ENCODE results near the gene GCLC. TPM values are rescaled to one million over a fixed set of nuclear protein-coding genes. Genes with fewer than 3 reads are reported as not detected.
"Not testable (repeated sequence)": the region's sequence is repeated elsewhere in the genome, so short reads cannot be mapped to it uniquely, and the experiment has no call there.

Gene GCLC
- total RNA-seq, 2 donors from 2014 or later, result 22.9 to 30.8 TPM

DNA sequence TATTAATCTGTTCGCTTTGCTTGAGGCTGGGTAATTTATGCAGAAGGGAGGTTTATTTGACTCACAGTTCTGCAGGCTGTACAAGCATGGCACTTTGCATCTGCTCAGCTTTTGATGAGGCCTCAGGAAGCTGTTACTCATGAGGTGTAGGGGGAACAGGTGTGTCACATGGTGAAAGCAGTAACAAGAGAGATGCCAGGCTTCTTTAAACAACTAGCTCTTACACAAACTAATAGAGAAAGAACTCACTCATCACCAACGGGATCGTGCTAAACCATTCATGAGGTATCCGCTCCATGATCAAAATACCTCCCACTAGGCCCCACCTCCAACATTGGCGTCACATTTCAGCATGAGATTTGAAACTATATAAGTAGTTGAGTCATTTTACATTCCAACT lies 34.4 kb upstream of the GCLC start:
- peak; percentile 36 to 46 for DNase-seq
- Mint-ChIP-seq H3K36me3 (ENCODE audit: insufficient read depth in 2 of 2) (no peaks in the 10 kb centered on the region), H3K27ac (no peak overlapping the region), H3K4me1 (ENCODE audit: low read depth) (peaks cover 23% of the 10 kb centered on the region), H3K9me3 (no peaks in the 10 kb centered on the region), H3K27me3 (ENCODE audit: low read depth) (no peaks in the 10 kb centered on the region), H3K4me3 (no peak overlapping the region)
- peak; percentile 89 to 93 for ATAC-seq (replicated peaks in 1 of 2)

GRCh38 chr6:53578371-53578770 lies 33.5 kb upstream of the GCLC start:
- Mint-ChIP-seq H3K4me3 (no peak overlapping the region), H3K4me1 (ENCODE audit: low read depth) (peaks cover 22% of the 10 kb centered on the region), H3K36me3 (ENCODE audit: insufficient read depth in 2 of 2) (no peaks in the 10 kb centered on the region), H3K27ac (no peak overlapping the region), H3K9me3 (no peaks in the 10 kb centered on the region), H3K27me3 (ENCODE audit: low read depth) (no peaks in the 10 kb centered on the region)
- DNase-seq (no peak), ATAC-seq (replicated peaks in 1 of 2) (no peak)

DNA sequence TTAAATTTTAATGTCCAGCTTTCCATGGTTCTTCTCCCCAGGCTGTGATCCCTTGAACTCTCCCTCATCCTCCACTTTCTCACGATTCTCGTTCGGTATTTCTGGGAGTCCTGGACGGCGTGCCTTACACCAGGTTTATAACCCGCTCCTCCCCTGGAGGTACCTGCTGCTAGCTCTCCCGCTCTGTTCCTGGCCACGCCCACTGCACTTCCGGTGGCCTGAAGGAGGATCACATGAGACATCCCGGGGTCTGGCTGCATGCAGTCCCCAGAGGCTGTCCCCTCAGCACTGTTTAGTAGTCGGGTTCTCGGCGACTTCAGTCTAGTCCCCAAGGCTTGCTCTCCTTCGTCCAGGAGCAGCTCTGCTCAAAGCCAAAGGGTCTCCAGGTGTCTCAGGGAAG lies 28.4 kb upstream of the GCLC start:
- Mint-ChIP-seq H3K4me1 (ENCODE audit: low read depth) (no peaks in the 10 kb centered on the region), H3K9me3 (no peaks in the 10 kb centered on the region), H3K27me3 (ENCODE audit: low read depth) (no peaks in the 10 kb centered on the region), H3K27ac (no peak overlapping the region), H3K4me3 (no peak overlapping the region), H3K36me3 (ENCODE audit: insufficient read depth in 2 of 2) (no peaks in the 10 kb centered on the region)
- DNase-seq, result no peak
- ATAC-seq (replicated peaks in 1 of 2), result no peak

DNA sequence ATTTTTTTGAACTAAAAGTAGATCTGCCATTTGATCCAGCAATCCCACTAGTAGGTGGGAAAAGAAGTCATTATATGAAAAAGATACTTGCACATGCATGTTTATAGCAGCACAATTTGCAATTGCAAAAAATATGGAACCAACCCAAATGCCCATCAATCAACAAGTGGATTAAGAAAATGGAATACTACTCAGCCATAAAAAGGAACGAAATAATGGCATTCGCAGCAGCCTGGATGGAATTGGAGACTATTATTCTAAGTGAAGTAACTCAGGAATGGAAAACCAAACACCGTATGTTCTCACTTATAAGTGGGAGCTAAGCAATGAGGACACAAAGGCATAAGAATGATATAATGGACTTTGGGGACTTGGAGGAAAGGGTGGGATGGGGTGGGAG lies 27.5 kb upstream of the GCLC start:
- not testable (repeated sequence) for H3K4me1 Mint-ChIP-seq (ENCODE audit: low read depth); H3K36me3 Mint-ChIP-seq (ENCODE audit: insufficient read depth in 2 of 2); DNase-seq; H3K27me3 Mint-ChIP-seq (ENCODE audit: low read depth); H3K9me3 Mint-ChIP-seq; H3K27ac Mint-ChIP-seq; ATAC-seq (replicated peaks in 1 of 2); H3K4me3 Mint-ChIP-seq

DNA sequence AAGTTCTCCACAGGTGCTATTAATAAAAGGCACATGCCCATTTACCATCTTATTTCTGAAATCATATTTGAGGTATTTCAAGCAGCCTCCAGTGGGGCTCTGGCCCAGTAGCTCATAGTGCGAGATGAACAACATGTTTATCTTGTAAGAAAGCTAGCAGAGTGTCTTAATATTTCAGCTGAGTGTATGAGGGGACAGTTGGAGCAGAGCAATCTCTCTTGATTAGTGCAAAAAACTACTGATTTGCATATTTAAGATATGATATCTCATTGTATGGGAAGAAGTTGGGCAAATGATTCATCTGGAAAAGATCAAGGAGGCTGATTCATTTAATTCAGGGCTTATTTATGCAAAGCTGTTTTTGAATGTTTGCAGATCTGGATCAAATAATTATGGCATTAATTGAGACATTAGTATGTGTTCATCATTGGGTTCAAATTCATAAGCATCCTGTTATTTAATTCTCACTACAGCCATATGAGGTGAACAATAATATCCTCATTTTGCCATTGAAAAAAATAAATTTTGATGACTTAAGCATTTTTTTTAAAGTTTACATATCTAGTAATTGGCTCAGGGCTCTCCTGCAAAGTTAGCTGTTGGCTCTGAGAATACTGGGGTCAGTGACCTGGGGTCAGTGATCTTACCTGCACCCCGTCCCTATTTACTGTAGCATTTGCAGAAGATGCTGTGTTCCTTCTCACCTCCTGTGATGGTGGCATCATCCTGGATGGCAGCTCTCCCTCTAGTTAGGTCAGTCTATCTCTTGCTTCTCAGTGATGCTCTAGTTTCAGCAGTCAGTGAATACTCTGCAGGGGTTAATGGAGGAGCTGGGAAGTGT lies 24.1 kb upstream of the GCLC start:
- Mint-ChIP-seq H3K9me3 (no peaks in the 10 kb centered on the region), H3K4me1 (ENCODE audit: low read depth) (no peaks in the 10 kb centered on the region), H3K36me3 (ENCODE audit: insufficient read depth in 2 of 2) (no peaks in the 10 kb centered on the region), H3K4me3 (no peak overlapping the region), H3K27ac (no peak overlapping the region), H3K27me3 (ENCODE audit: low read depth) (peaks cover 6% of the 10 kb centered on the region)
- DNase-seq (no peak), ATAC-seq (replicated peaks in 1 of 2) (no peak)

GRCh38 chr6:53567701-53568100 lies 22.8 kb upstream of the GCLC start:
- ATAC-seq (replicated peaks in 1 of 2) (no peak), DNase-seq (no peak)
- H3K27me3 Mint-ChIP-seq (ENCODE audit: low read depth), result peaks cover 6% of the 10 kb centered on the region
- H3K27ac Mint-ChIP-seq, result no peak overlapping the region
- H3K4me1 Mint-ChIP-seq (ENCODE audit: low read depth), result no peaks in the 10 kb centered on the region
- no peaks in the 10 kb centered on the region for H3K36me3 Mint-ChIP-seq (ENCODE audit: insufficient read depth in 2 of 2)
- H3K9me3 Mint-ChIP-seq, result no peaks in the 10 kb centered on the region
- H3K4me3 Mint-ChIP-seq, result no peak overlapping the region

DNA sequence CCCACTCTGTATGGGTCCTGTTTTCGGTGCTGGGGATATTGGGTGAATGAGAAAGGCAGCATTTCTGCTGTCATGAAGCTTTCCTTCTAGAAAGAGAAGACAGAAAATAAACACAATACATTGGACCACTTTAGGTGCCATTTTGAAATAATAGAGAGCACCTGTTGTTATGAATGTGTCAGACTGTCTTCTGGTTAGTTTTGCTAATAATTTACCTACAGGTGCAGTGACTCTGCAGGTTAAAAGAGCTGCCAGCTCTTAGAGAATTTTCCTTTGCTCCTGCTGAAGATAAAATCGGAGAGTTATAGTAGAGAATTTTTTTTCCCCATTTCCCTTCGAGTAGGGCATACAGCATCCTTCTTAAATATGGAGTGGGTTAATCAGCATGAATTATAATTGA lies 21.9 kb upstream of the GCLC start:
- DNase-seq (no peak), ATAC-seq (replicated peaks in 1 of 2) (no peak)
- no peaks in the 10 kb centered on the region for H3K4me1 Mint-ChIP-seq (ENCODE audit: low read depth)
- no peak overlapping the region for H3K27ac Mint-ChIP-seq
- no peaks in the 10 kb centered on the region for H3K36me3 Mint-ChIP-seq (ENCODE audit: insufficient read depth in 2 of 2)
- H3K27me3 Mint-ChIP-seq (ENCODE audit: low read depth), result peaks cover 6% of the 10 kb centered on the region
- H3K9me3 Mint-ChIP-seq, result no peaks in the 10 kb centered on the region
- H3K4me3 Mint-ChIP-seq, result no peak overlapping the region

- H3K27me3 Mint-ChIP-seq (ENCODE audit: low read depth), result peaks cover 6% of the 10 kb centered on the region
- peaks cover 0 to 3% of the 10 kb centered on the region in 2 donors for H3K36me3 Mint-ChIP-seq (ENCODE audit: insufficient read depth in 2 of 2)
- no peaks in the 10 kb centered on the region for H3K4me1 Mint-ChIP-seq (ENCODE audit: low read depth)
- no peak for DNase-seq
- no peak for ATAC-seq (replicated peaks in 1 of 2)
- peaks cover 0 to 2% of the 10 kb centered on the region in 2 donors for H3K9me3 Mint-ChIP-seq
- H3K4me3 Mint-ChIP-seq, result no peak overlapping the region
- no peak overlapping the region for H3K27ac Mint-ChIP-seq
Observed at GRCh38 chr6:53565886-53566285, 21.0 kb upstream of the GCLC start.

DNA sequence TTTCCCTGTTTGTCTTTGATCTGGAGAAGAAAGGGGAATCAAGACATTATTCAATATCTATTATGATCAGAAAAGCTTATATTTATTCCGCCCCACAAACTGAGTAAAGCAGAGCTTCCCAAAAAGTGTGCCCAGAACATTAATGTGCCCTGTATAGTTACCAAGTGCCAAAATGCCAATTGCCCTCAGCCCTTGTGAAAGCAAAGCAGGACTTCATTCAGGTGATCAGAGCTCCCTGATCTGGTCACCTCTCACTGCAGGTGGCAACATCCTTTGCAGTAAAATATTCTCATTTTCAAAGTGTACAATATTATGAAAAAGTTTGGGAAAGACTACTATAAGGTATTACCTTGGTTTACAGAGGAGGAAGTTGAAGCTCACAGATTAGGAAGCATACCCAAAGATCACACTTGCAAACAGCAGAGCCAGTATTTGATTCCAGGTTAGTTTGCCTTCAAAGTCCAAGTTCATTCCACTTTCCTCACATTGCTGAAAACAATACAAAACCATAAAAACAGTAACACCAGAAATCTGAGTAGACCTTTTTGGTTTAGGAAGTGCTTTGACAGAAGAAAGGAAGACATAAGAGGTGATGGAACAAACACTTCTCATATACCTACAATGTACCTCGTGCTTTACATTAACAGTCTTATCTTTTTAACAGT lies 19.6 kb upstream of the GCLC start:
- DNase-seq (no peak), ATAC-seq (replicated peaks in 1 of 2) (no peak)
- Mint-ChIP-seq H3K27ac (no peak overlapping the region), H3K27me3 (ENCODE audit: low read depth) (peaks cover 6% of the 10 kb centered on the region), H3K9me3 (peaks cover 0 to 2% of the 10 kb centered on the region in 2 donors), H3K4me1 (ENCODE audit: low read depth) (no peaks in the 10 kb centered on the region), H3K4me3 (no peak overlapping the region), H3K36me3 (ENCODE audit: insufficient read depth in 2 of 2) (peaks cover 2 to 10% of the 10 kb centered on the region in 2 donors)

DNA sequence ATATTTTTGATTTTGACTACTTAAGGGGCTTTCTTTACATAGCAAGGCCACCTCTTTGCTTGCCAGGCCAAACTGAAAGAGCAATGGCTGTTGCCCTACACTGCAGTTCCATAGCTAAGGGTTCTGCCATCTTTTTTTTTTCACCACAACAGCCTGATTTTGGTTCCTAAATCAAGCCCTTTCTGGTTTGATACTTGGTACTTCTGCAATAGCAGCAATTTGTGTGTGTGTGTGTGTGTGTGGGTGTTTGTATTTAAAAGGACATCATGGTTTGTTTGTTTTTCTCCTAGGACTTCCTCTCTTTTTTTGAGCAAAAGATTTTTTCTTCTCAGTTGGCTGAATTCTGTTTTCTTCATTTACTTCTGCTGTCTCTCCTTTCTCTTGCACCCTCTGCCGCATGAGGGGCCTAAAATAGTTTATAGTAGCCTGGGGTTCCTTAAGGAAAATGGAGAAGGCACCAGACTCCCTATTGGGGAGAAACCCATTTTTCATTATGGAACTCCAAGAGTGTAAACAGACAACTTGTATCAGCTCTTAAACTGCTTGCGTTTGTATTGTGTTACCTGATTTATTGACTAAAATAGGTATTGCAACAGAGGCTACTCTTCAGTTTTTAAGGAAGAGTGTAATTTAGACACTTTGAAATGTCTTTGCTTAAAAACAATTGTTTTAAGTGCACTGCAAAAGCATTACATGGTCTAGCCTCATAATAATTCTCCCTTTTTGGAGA lies 12.2 kb upstream of the GCLC start:
- peaks cover 4% of the 10 kb centered on the region in 2 donors for H3K9me3 Mint-ChIP-seq
- H3K4me3 Mint-ChIP-seq, result no peak overlapping the region
- H3K27ac Mint-ChIP-seq, result no peak overlapping the region
- DNase-seq (no peak), ATAC-seq (replicated peaks in 1 of 2) (no peak)
- H3K27me3 Mint-ChIP-seq (ENCODE audit: low read depth), result peaks cover 16% of the 10 kb centered on the region
- peaks cover 2 to 15% of the 10 kb centered on the region in 2 donors for H3K36me3 Mint-ChIP-seq (ENCODE audit: insufficient read depth in 2 of 2)
- no peaks in the 10 kb centered on the region for H3K4me1 Mint-ChIP-seq (ENCODE audit: low read depth)

- H3K27me3 Mint-ChIP-seq (ENCODE audit: low read depth), result peaks cover 16% of the 10 kb centered on the region
- H3K4me3 Mint-ChIP-seq; H3K4me1 Mint-ChIP-seq (ENCODE audit: low read depth); H3K36me3 Mint-ChIP-seq (ENCODE audit: insufficient read depth in 2 of 2); H3K9me3 Mint-ChIP-seq; ATAC-seq (replicated peaks in 1 of 2); DNase-seq; H3K27ac Mint-ChIP-seq: not testable (repeated sequence)
Observed at GRCh38 chr6:53553600-53553999, 8.7 kb upstream of the GCLC start.

DNA sequence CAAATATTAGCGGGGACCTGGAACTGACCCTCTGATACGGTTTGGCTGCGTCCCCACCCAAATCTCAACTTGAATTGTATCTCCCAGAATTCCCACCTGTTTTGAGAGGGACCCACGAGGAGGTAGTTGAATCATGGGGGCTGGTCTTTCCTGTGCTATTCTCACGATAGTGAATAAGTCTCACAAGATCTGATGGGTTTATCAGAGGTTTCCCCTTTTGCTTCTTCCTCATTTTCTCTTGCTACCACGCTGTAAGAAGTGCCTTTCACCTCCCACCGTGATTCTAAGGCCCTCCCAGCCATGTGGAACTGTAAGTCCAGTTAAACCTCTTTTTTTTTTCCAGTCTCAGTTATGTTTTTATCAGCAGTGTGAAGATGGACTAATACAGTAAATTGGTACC lies 6.8 kb upstream of the GCLC start:
- not testable (repeated sequence) for H3K27ac Mint-ChIP-seq, H3K4me3 Mint-ChIP-seq

GRCh38 chr6:53547811-53548496 lies 3.1 kb upstream of the GCLC start:
- peaks cover 34% of the 10 kb centered on the region for H3K4me1 Mint-ChIP-seq (ENCODE audit: low read depth)
- peak; percentile 96 for DNase-seq
- H3K36me3 Mint-ChIP-seq (ENCODE audit: insufficient read depth in 2 of 2), result peaks cover 1 to 4% of the 10 kb centered on the region in 2 donors
- peak; percentile 83 to 85 for ATAC-seq (replicated peaks in 1 of 2)
- peaks cover 10% of the 10 kb centered on the region for H3K27me3 Mint-ChIP-seq (ENCODE audit: low read depth)
- H3K4me3 Mint-ChIP-seq, result peak overlapping the region; percentile 90 to 94
- no peak overlapping the region for H3K27ac Mint-ChIP-seq
- no peaks in the 10 kb centered on the region for H3K9me3 Mint-ChIP-seq

More for the DNA sequence above, 6.8 kb upstream of the GCLC start:
- not testable (repeated sequence) for ATAC-seq (replicated peaks in 1 of 2); H3K36me3 Mint-ChIP-seq (ENCODE audit: insufficient read depth in 2 of 2); H3K4me1 Mint-ChIP-seq (ENCODE audit: low read depth); H3K27me3 Mint-ChIP-seq (ENCODE audit: low read depth); DNase-seq; H3K9me3 Mint-ChIP-seq

All from activated T-cell treated with anti-CD3 and anti-CD28 coated beads, Interleukin-2, amount 50 U/mL, for 72 hours (primary cell).